ENCODE measurements around the gene MAPK4.

MAPK4 gene

GRCh38 chr18:50656841-50657470 is 97.1 kb downstream of the MAPK4 start:
- DNase-seq = no peak

GRCh38 chr18:50658601-50659000 is 98.7 kb downstream of the MAPK4 start:
- no peak for DNase-seq

GRCh38 chr18:50659091-50660003 is 99.5 kb downstream of the MAPK4 start:
- DNase-seq = no peak

GRCh38 chr18:50661013-50661412 is 101.1 kb downstream of the MAPK4 start:
- DNase-seq = no peak

- DNase-seq = no peak
Measured at GRCh38 chr18:50662177-50662576, 102.3 kb downstream of the MAPK4 start.

- no peak for DNase-seq
Measured at GRCh38 chr18:50662775-50663383, 103.0 kb downstream of the MAPK4 start.

GRCh38 chr18:50663626-50664441 is 103.9 kb downstream of the MAPK4 start:
- DNase-seq = no peak

GRCh38 chr18:50665015-50665414 is 105.1 kb downstream of the MAPK4 start:
- no peak for DNase-seq

GRCh38 chr18:50665519-50665918 is 105.6 kb downstream of the MAPK4 start:
- DNase-seq = no peak

GRCh38 chr18:50666536-50666935 is 106.6 kb downstream of the MAPK4 start:
- no peak for DNase-seq

GRCh38 chr18:50671376-50671775 is 111.5 kb downstream of the MAPK4 start:
- DNase-seq = no peak

- DNase-seq = no peak
Measured at GRCh38 chr18:50674307-50674980, 114.6 kb downstream of the MAPK4 start.

GRCh38 chr18:50675043-50675442 is 115.2 kb downstream of the MAPK4 start:
- DNase-seq = no peak

GRCh38 chr18:50678651-50679050 is 118.8 kb downstream of the MAPK4 start:
- no peak for DNase-seq

- no peak for DNase-seq
Measured at GRCh38 chr18:50679056-50679455, 119.2 kb downstream of the MAPK4 start.

GRCh38 chr18:50679656-50680055 is 119.8 kb downstream of the MAPK4 start:
- no peak for DNase-seq

- DNase-seq = no peak
Measured at GRCh38 chr18:50680966-50681365, 121.1 kb downstream of the MAPK4 start.

- DNase-seq = no peak
Measured at GRCh38 chr18:50682852-50683251, 123.0 kb downstream of the MAPK4 start.

- DNase-seq = no peak
Measured at GRCh38 chr18:50686409-50686808, 126.5 kb downstream of the MAPK4 start.

- no peak for DNase-seq
Measured at GRCh38 chr18:50687491-50687890, 127.6 kb downstream of the MAPK4 start.

- DNase-seq = no peak
Measured at GRCh38 chr18:50689578-50689977, 129.7 kb downstream of the MAPK4 start.

- DNase-seq = no peak
Measured at GRCh38 chr18:50694147-50694546, 134.3 kb downstream of the MAPK4 start.
